DOHH2 (cell line): ENCODE results near the gene LINS1.

ENCODE experiments used
- H3F3A ChIP-seq: fragments of 200-600 bp; sonication (generic), shearing (Covaris generic); 2 replicates; pipeline ENCODE4 v1.6.0; 2016; ENCODE audit warnings: antibody characterized with exemption, mild to moderate bottlenecking; ENCODE audit not compliant: control insufficient read depth, insufficient read depth
- H3K27ac ChIP-seq: fragments of 200-600 bp; sonication (generic); 2 replicates; pipeline ENCODE4 v1.5.1; 2014; ENCODE audit warnings: low read depth, mild to moderate bottlenecking, low read length, moderate library complexity
- H3K27me3 ChIP-seq: fragments of 200-600 bp; sonication (generic); 2 replicates; pipeline ENCODE4 v1.6.1; 2014; ENCODE audit warnings: mild to moderate bottlenecking, low read length, mixed read lengths; ENCODE audit not compliant: control insufficient read depth
- H3K36me3 ChIP-seq: fragments of 200-600 bp; sonication (generic); 2 replicates; pipeline ENCODE4 v1.6.1; 2014; ENCODE audit warnings: mild to moderate bottlenecking, low read length, moderate library complexity, mixed read lengths; ENCODE audit not compliant: control insufficient read depth
- H3K4me1 ChIP-seq: fragments of 200-600 bp; sonication (generic); 2 replicates; pipeline ENCODE4 v1.6.1; 2014; ENCODE audit warnings: mild to moderate bottlenecking, low read length, mixed read lengths; ENCODE audit not compliant: control insufficient read depth
- H3K4me2 ChIP-seq: fragments of 200-600 bp; sonication (generic); 2 replicates; pipeline ENCODE4 v1.6.0; 2014; ENCODE audit warnings: mild to moderate bottlenecking, low read length, moderate library complexity
- H3K4me3 ChIP-seq: fragments of 200-600 bp; sonication (generic); 2 replicates; pipeline ENCODE4 v1.5.1; 2014; ENCODE audit warnings: mild to moderate bottlenecking, low read length, mixed read lengths
- H3K79me2 ChIP-seq: fragments of 200-600 bp; sonication (generic); 2 replicates; pipeline ENCODE4 v1.6.1; 2014; ENCODE audit warnings: mild to moderate bottlenecking, low read length, mixed read lengths; ENCODE audit not compliant: control insufficient read depth
- H3K9me2 ChIP-seq: fragments of 200-600 bp; sonication (generic); replicated peaks from 2 replicates; pipeline ENCODE4 v1.6.1; 2014; ENCODE audit warnings: mild to moderate bottlenecking, low read length, mixed read lengths; ENCODE audit not compliant: control insufficient read depth
- H3K9me3 ChIP-seq: fragments of 200-600 bp; sonication (generic); 2 replicates; pipeline ENCODE4 v1.6.1; 2014; ENCODE audit warnings: antibody characterized with exemption, low read length, mixed read lengths; ENCODE audit not compliant: control insufficient read depth, insufficient read depth
- H4K20me1 ChIP-seq: fragments of 200-600 bp; sonication (generic); 2 replicates; pipeline ENCODE4 v1.6.0; 2014; ENCODE audit warnings: low read depth, mild to moderate bottlenecking, antibody characterized with exemption, low read length, moderate library complexity; ENCODE audit not compliant: control insufficient read depth, insufficient read depth
- EZH2phosphoT487 ChIP-seq: fragments of 200-600 bp; sonication (generic); IDR thresholded peaks from 2 replicates; pipeline ENCODE4 v1.6.1; 2017; ENCODE audit warnings: borderline replicate concordance, mild to moderate bottlenecking, antibody characterized with exemption, low read length, moderate library complexity, mixed read lengths
- TF ChIP-seq, protein P1 (sequence below): fragments of 200-600 bp; sonication (generic); IDR thresholded peaks from one replicate; pipeline ENCODE4 v1.5.1; 2014; ENCODE audit warnings: antibody characterized with exemption, mild to moderate bottlenecking, low read depth, low read length; ENCODE audit not compliant: poor library complexity, severe bottlenecking

Gene LINS1

DNA sequence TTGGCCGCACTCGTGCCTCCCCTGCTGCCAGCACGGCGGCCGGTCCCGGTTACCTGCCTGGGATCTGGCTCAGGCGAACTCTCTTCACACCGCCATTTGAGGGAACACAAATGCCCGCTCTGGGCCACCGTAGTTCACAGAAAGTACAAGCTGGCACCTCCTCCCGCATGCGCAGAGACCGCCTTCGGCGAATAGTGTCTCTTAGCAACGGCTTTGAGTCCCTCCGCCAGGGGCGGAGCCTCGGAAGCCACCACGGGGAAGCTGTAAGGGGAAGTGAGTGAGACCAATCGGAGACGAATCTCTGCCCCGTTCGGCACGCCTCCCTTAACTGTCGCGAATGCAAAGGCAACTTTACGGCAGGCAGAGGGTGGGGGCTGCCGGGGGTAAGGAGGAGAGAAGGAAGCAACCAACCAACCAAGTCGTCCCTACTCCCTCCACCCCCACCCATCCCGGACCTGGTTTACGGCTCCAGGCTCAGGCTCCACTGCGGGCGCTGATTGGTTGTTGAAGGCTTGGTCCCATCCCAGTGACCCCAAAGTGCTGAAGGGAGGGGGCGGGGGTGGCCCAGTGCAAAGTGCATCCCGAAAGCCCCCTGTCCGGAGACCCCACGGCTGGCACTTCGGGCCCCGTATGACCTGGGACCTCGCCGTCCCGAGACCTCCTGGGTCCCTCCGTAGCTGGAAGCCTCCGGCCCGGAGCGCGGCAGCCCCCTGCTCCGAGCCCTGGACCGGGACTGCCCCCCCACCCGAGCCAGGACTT is at the start of gene LINS1, which contains the start of gene ASB7:
LINS1 (minus strand) TSS at position 121 of the 759 bp plus-strand sequence. CDS start 21,342 bp downstream, outside the sequence.
ASB7 (plus strand) TSS at position 526 of the 759 bp plus-strand sequence. CDS start 9,628 bp downstream, outside the sequence.
- no peaks in the 10 kb centered on the region for H3K27me3 ChIP-seq
- no peak for TF ChIP-seq EZH2phosphoT487
- TF ChIP-seq, protein P1, sequence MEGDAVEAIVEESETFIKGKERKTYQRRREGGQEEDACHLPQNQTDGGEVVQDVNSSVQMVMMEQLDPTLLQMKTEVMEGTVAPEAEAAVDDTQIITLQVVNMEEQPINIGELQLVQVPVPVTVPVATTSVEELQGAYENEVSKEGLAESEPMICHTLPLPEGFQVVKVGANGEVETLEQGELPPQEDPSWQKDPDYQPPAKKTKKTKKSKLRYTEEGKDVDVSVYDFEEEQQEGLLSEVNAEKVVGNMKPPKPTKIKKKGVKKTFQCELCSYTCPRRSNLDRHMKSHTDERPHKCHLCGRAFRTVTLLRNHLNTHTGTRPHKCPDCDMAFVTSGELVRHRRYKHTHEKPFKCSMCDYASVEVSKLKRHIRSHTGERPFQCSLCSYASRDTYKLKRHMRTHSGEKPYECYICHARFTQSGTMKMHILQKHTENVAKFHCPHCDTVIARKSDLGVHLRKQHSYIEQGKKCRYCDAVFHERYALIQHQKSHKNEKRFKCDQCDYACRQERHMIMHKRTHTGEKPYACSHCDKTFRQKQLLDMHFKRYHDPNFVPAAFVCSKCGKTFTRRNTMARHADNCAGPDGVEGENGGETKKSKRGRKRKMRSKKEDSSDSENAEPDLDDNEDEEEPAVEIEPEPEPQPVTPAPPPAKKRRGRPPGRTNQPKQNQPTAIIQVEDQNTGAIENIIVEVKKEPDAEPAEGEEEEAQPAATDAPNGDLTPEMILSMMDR: no peak
- H3K4me3 ChIP-seq: peak within 1 kb of the TSS; percentile 95
- no peaks in the 10 kb centered on the region for H3K9me3 ChIP-seq
- peaks cover 25% of the 10 kb centered on the region for H3K36me3 ChIP-seq
- H3K4me1 ChIP-seq: peaks cover 24% of the 10 kb centered on the region
- H4K20me1 ChIP-seq: no peaks in the 10 kb centered on the region
- H3K27ac ChIP-seq: peak within 1 kb of the TSS; percentile 33
- peak within 1 kb of the TSS; percentile 83 for H3K4me2 ChIP-seq
- no peaks in the 10 kb centered on the region for H3K9me2 ChIP-seq
- no peaks in the 10 kb centered on the region for H3F3A ChIP-seq
- peaks cover 78% of the 10 kb centered on the region for H3K79me2 ChIP-seq

DNA sequence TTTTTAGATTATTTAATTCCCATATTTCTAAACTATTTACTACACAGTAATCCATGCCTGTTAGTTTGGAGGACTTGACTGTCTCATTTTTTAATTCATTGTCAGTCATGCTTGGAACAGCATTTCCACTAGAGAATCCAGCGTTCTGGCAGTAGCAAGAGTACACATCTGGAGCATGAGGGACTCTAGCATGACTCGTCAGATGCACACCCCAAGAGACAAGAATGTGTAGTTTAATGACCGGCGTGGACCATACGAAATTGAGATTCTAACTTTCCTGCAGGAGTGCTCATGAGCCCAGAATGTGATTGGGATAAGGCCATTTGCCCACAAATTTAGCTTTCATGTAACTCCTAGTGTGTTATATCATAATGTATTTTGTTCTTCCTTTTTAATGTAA is 49.3 kb upstream of the LINS1 start:
- H3K4me1 ChIP-seq: no peaks in the 10 kb centered on the region
- no peaks in the 10 kb centered on the region for H3F3A ChIP-seq
- H3K4me2 ChIP-seq: no peak overlapping the region
- no peaks in the 10 kb centered on the region for H3K9me2 ChIP-seq
- no peak overlapping the region for H3K4me3 ChIP-seq
- no peaks in the 10 kb centered on the region for H3K9me3 ChIP-seq
- H3K27ac ChIP-seq: no peak overlapping the region
- H3K27me3 ChIP-seq: no peaks in the 10 kb centered on the region
- TF ChIP-seq, protein P1: no peak
- TF ChIP-seq EZH2phosphoT487: no peak
- no peaks in the 10 kb centered on the region for H3K79me2 ChIP-seq
- no peaks in the 10 kb centered on the region for H3K36me3 ChIP-seq
- H4K20me1 ChIP-seq: peaks cover 2% of the 10 kb centered on the region; the same call in 1 of the 2 replicates

GRCh38 chr15:100650685-100651084 is 48.7 kb upstream of the LINS1 start:
- TF ChIP-seq, protein P1: peak; percentile 30
- TF ChIP-seq EZH2phosphoT487: no peak
- H3K79me2 ChIP-seq: no peaks in the 10 kb centered on the region
- H3K4me3 ChIP-seq: no peak overlapping the region
- H3K27ac ChIP-seq: no peak overlapping the region
- no peaks in the 10 kb centered on the region for H3K4me1 ChIP-seq
- H3K36me3 ChIP-seq: no peaks in the 10 kb centered on the region
- peaks cover 2% of the 10 kb centered on the region; the same call in 1 of the 2 replicates for H4K20me1 ChIP-seq
- no peaks in the 10 kb centered on the region for H3F3A ChIP-seq
- no peak overlapping the region for H3K4me2 ChIP-seq
- H3K9me2 ChIP-seq: no peaks in the 10 kb centered on the region
- H3K9me3 ChIP-seq: no peaks in the 10 kb centered on the region
- no peaks in the 10 kb centered on the region for H3K27me3 ChIP-seq
